T47D (cell line): ENCODE data around the gene GMPPA.

Experiments used
- DNase-seq, 2 experiments: peaks; one replicate each; pipeline versions ENCODE4 v3.0.0 to v3.0.0-alpha.2; 2011 to 2012; ENCODE audit warnings: low read depth in 1 of 2, low spot score in 1 of 2
- JUND ChIP-seq: IDR thresholded peaks from 2 replicates; pipeline ENCODE4 v1.6.1; 2012; ENCODE audit warnings: low read depth
- in situ Hi-C: cut with HindIII; loops from 2 replicates; pipeline ENCODE4 v1.10.0; 2016; ENCODE audit warnings: low sequenced_read_pairs, low pct_unique_long_range_greater_than_20kb

Gene GMPPA

DNA sequence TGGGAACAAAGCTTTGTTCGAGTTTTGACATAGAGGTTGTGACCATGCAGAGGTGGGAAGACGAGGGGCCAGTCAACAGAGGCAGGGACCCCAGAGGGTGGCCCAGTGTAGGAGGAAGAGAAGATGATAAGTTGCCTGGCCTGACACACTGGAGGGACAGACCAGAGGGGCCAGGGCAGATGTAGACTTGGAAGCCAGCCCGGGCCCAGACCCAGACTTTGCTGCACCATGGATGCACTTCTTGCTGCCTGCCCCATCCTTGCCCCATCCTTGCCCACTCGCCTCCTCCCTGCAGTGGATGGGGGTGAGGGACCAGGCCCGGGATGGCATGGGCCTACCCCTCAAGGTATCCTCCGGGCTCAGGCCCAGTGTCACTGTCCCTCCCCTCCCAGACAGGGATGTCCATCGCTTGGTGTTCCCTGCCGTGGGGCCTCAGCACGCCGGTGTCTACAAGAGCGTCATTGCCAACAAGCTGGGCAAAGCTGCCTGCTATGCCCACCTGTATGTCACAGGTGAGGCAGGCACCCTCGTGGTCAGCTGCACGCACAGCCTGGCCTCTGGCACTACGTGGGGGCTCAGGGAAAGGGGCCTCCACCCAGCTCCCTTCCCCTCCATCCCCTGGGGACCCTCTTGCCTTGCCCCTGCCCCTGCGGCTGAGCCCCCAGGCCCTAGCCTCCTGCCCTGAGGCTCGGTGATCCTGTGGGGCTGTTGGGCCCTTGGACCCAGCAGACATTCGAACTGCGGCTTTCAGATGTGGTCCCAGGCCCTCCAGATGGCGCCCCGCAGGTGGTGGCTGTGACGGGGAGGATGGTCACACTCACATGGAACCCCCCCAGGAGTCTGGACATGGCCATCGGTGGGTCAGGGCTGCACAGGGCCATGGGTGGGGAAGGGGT is 27.0 kb upstream of the GMPPA start:
- DNase-seq = no peak
- no peak for TF ChIP-seq JUND
- in situ Hi-C loops = no loop called here

- no peak for DNase-seq
- TF ChIP-seq JUND = no peak
- in situ Hi-C loops = no loop called here
These were observed 26.0 kb upstream of the GMPPA start for GRCh38 chr2:219472629-219473187.

DNA sequence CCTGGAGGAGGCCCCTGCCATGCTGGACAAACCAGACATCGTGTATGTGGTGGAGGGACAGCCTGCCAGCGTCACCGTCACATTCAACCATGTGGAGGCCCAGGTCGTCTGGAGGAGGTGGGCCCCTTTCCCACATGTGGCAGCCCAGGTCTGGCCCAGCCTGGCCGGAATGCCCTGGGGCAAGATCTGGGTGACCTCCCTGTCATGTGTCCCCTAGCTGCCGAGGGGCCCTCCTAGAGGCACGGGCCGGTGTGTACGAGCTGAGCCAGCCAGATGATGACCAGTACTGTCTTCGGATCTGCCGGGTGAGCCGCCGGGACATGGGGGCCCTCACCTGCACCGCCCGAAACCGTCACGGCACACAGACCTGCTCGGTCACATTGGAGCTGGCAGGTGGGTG is 25.2 kb upstream of the GMPPA start:
- no peak for DNase-seq
- no peak for TF ChIP-seq JUND
- in situ Hi-C loops = no loop called here

DNA sequence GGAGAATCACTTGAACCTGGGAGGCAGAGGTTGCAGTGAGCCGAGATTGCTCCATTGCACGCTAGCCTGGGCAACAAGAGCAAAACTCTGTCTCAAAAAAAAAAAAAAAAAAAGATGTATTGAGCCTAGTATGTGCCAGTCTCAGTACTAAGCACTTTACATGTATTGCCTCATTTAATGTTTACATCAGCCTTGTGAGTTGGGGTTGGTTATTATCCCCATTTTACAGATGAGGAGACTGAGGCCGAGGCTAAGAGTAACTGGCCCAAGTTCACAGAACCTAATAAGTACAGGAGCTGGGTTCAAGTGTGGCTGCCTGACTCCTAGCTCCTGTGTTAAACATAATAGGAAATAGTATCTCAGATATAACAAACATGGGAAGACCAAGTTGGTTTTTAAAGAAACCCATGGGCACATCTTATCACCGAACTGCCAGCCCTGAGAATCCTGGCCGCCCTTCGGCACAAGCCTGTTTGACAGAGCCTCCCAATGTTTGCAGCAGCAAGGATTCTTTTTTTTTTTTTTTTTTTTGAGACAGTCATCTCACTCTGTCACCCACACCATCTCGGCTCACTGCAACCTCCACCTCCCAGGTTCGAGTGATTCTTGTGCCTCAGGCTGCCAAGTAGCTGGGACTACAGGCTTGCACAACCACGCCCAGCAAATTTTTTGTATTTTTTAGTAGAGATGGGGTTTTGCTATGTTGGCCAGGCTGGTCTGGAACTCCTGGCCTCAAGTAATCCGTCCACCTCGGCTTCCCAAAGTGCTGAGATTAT is 24.2 kb upstream of the GMPPA start:
- no peak for DNase-seq
- in situ Hi-C loops = no loop called here
- TF ChIP-seq JUND = no peak

- no peak for DNase-seq
- in situ Hi-C loops = no loop called here
- no peak for TF ChIP-seq JUND
These were observed 23.4 kb upstream of the GMPPA start for GRCh38 chr2:219475278-219475677.

- no peak for TF ChIP-seq JUND
- DNase-seq = peak; percentile 47 to 59
- in situ Hi-C loops = no loop called here
These were observed 22.7 kb upstream of the GMPPA start for GRCh38 chr2:219475697-219476651.

- no peak for TF ChIP-seq JUND
- no peak for DNase-seq
- in situ Hi-C loops = no loop called here
These were observed 22.0 kb upstream of the GMPPA start for GRCh38 chr2:219476652-219477151.

DNA sequence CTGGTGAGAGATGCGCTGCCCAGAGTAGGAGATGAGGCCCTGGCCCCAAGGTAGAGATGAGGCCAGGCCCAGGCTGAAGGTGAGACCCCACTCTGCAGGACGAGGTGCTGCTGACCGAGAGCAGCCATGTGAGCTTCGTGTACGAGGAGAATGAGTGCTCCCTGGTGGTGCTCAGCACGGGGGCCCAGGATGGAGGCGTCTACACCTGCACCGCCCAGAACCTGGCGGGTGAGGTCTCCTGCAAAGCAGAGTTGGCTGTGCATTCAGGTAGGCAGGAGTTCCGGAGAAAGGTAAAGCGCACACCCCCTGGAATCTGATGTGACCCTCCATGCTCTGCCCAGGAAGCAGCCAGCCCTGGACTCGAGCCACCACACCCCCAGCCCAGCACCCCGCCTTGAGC is 21.5 kb upstream of the GMPPA start:
- in situ Hi-C loops = no loop called here
- no peak for TF ChIP-seq JUND

GRCh38 chr2:219477815-219478214 is 20.9 kb upstream of the GMPPA start:
- no peak for DNase-seq
- in situ Hi-C loops = no loop called here
- TF ChIP-seq JUND = no peak

More for the DNA sequence above, 21.5 kb upstream of the GMPPA start:
- DNase-seq = no peak

DNA sequence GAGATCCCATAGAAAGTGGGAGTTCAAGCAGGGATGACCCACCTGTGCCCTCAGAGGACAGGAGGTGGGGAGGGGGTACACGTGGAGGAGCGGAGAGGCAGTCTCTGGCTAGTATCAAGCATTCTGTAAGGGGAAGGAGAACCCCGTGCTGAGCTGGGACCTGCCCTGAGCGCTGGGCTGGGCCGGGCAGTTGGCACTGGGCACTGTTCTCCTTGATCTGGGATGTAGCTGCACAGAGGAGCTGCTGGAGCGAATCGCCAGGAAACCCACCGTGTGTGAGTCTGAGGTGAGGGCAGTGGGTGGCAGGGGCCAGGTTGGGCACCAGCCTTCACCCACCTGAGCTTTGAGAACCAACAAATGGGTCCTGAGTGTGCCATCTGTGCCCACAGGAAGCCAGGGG is 19.8 kb upstream of the GMPPA start:
- in situ Hi-C loops = no loop called here
- DNase-seq = no peak
- TF ChIP-seq JUND = no peak

GRCh38 chr2:219480004-219480403 is 18.7 kb upstream of the GMPPA start:
- in situ Hi-C loops = no loop called here
- TF ChIP-seq JUND = no peak

More at GRCh38 chr2:219480004-219480403, 18.7 kb upstream of the GMPPA start:
- DNase-seq = no peak
